Urothelium cell line (cell line): ENCODE results near the gene ADAMTS17.

Source experiments
- DNase-seq: peaks from one replicate; pipeline ENCODE4 v3.0.0; 2011; ENCODE audit warnings: low spot score, mixed read lengths
- FAIRE-seq: peaks from 2 replicates; lab custom pipeline; 2011; peaks lifted over from hg19 to GRCh38; lab: Jason Lieb, UNC

ADAMTS17 gene

DNA sequence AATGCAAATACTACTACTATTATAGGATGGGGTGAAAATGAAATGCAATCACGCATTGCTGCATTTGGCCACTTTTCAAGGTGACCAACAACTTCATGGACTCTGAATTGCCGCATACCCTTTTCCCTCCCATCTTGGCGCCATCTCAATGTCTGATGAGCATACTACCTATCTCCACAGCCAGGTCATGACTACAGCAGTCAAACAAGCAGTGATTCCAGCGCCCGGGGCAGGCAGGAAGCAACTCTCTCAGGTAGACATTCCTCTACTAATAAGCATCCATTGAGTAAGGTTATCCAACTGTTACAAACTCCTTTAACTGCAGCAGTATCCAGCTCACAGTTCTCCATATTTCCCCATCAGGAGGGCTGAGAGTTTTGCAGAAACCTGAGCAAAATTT lies 155.4 kb downstream of the ADAMTS17 start:
- no peak for FAIRE-seq
- no peak for DNase-seq

GRCh38 chr15:100183921-100184495 lies 157.8 kb downstream of the ADAMTS17 start:
- FAIRE-seq (no peak), DNase-seq (no peak)

GRCh38 chr15:100180921-100181320 lies 160.9 kb downstream of the ADAMTS17 start:
- FAIRE-seq = no peak
- no peak for DNase-seq

- no peak for FAIRE-seq
- DNase-seq = no peak
Observed at GRCh38 chr15:100175406-100176114, 166.2 kb downstream of the ADAMTS17 start.

DNA sequence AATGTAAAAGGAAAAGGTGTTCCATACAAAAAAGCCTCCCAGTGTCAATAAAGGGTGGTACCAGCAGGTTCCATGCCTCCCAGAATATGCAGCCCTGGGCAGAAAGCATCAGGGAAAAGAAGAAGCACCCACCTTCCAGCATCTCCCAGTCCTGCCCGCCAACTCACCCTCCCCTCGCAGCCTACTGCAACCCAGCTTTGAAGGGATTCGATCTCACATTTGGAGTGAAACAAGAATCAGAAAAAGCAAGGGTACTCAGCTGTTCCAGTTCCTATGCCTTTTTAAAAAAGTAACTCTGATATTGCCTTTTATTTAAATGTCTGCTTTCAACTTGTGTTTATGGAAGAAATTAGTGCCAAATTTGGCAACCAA lies 166.9 kb downstream of the ADAMTS17 start:
- FAIRE-seq (no peak), DNase-seq (no peak)

DNA sequence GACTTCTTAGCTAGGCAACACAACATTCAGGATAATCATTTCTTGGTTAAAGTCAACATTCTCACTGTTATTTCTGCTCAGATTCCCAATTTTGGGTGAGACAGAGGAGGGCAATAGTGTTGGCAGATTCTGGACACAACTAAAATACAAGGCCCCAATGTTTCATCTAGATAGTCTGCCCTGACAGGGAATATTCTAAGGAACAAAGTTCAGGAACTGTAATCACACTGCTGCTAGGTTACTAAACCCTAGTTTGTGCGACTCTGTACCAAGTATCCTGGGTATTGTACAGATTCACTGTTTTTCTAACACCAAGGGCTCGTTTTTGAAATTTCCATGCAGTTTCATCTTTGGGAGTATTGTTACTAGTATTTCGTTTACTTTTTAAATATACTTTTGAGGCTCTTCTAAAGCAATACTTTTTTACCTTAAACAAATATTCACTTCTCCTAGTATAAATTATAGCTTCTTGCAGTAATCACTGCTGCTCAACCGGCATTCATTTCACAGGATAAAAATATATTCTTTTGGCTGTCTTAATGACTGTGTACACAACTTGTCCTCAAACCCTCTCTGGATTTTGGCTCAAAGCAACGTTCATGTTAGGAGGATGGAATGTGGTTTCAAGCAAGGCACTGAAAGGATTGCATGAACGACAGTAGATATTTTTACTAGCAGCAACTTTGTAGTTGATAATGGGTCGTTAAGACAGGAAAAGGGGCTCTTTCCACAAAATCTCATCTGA lies 167.4 kb downstream of the ADAMTS17 start:
- DNase-seq (no peak), FAIRE-seq (no peak)

DNA sequence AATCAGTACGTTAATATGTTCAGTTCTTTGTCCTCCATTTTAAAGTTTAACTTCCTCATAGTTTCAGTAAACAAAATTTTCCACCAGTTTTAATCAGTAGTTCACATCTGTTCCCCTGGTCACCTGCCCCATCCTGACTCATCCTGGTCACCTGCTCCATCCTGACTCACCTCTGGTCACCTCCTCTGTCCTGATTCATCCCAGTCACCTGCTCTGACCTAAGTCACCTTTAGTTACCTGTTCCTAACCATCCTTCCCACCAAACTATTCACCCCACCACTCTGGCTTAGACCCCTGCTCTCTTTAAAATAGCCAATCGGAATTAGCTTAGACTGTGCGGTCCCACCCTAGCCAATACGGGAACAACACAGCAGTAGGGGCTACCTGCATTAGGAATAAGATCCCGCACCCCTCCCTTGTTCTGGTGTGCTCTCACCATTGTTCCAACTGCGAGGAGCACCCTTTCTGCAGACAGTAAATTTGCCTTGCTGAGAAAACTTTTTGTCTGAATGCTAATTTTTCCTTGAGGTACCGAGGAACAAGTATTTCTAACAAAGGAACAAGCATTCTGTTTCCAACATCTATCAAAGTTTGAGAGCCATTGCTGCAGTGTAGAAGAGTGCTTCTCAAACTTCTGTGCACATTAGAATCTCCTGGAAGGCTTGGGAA lies 169.3 kb downstream of the ADAMTS17 start:
- DNase-seq (no peak), FAIRE-seq (no peak)

DNA sequence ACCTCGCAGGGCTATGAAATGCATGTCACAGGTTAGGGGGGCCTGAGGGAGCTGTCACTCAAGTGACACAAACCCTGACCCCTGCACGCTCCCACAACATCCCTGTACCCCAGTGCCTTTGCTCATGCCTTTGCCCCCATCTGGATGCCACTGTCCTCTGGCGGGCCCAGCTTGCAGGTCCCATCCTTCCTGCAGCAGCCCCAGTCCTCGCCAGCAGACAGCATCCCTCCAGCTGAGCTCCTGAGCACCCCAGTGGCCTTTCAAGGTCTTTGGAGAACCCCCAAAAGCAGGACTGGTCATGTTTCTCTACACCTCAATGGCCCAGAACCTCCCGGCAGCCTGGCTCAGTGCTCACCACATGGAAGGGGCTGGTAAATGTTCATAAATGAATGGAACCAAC lies 170.4 kb downstream of the ADAMTS17 start:
- FAIRE-seq = no peak

DNA sequence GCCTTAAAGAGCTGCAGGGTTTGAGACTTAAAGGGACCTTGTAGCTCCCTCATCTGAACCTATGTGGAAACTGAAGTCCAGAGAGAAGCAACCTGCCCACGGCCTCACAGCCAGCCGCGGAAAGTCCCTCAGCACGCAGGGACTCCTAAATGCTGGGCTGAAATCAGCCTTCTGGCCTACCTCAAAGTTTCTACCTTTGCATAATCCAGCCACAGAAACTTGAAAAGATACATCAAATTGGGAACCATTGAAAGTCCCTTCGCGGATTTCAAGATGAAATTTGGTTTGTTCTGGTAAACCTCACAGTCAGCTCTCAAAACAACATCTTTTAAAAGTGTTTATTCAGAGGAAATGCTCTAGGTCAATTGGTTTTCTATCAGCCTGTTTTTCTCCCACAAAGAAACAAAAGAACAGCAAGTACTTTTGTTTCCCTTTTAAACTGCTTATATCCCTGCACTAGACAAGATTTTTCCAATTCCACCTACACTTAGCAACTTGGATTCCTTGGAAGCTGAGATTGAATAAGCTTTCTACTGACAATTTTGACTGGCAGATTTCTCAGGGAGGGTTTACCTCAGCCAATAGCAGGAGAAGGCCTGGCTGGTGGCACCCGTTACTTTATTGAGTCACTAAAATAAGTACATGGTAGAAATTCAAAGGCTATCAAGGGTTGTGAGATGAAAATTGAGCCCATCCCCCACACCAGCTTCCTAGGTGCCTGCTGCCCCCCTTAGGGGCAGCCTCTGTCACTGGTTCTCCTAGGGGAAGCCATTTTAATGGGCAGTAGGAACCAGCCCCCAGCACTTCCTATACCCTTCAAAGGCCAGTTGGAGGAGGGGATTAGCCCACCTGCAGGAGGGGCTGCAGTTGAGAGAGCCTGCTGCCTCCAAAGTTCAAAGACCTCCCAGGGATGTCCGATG lies 171.2 kb downstream of the ADAMTS17 start:
- DNase-seq (no peak), FAIRE-seq (no peak)

More for the DNA sequence above, 170.4 kb downstream of the ADAMTS17 start:
- DNase-seq = no peak

- no peak for FAIRE-seq
- DNase-seq = no peak
Observed at GRCh38 chr15:100169615-100170290, 172.0 kb downstream of the ADAMTS17 start.

- FAIRE-seq (no peak), DNase-seq (no peak)
Observed at GRCh38 chr15:100168787-100169186, 173.0 kb downstream of the ADAMTS17 start.

- no peak for FAIRE-seq
- no peak for DNase-seq
Observed at GRCh38 chr15:100167884-100168375, 173.8 kb downstream of the ADAMTS17 start.

DNA sequence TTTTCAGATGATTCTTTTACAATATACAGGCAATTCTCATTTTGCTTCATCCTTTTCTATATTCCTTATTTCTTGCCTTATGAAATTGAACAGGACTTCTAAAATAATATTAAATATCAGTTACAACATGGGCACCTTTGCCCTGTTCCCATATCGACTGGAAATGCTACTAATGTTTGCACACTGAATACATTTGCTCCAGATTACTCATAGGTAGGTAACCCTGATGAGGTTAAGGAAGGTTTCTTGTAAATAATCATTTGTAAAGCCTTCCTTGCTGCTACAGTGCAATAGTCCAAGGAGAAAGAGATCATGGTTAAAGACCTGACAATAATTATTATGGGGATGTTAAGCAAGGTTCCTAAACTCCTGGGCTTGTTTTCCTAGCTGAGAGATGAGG lies 175.5 kb downstream of the ADAMTS17 start:
- FAIRE-seq (no peak), DNase-seq (no peak)

GRCh38 chr15:100163961-100164360 lies 177.8 kb downstream of the ADAMTS17 start:
- DNase-seq (no peak), FAIRE-seq (no peak)

- FAIRE-seq = no peak
- DNase-seq = no peak
Observed at GRCh38 chr15:100160953-100161352, 180.8 kb downstream of the ADAMTS17 start.

DNA sequence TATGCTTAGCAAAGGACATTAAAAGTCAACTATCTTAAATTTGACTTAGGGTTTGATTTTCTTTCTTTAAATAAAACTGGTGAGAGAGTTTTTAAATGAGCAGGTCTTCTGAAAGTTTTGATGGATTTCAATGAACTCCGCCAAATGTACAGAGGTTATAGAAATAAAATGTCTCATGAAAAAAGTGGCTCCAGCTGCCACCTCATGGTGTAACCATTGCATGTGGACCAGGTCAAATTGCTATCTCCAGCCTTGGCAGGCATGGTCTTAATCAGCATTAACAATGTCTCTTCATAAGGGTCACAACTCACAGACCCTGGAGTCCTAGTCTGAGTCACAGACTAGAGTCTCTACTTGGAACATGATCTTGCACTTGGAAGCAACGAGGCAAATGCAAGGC lies 182.3 kb downstream of the ADAMTS17 start:
- FAIRE-seq = no peak
- DNase-seq = no peak

GRCh38 chr15:100158356-100158755 lies 183.4 kb downstream of the ADAMTS17 start:
- FAIRE-seq = no peak
- DNase-seq = no peak

- FAIRE-seq (no peak), DNase-seq (no peak)
Observed at GRCh38 chr15:100156201-100156600, 185.6 kb downstream of the ADAMTS17 start.

DNA sequence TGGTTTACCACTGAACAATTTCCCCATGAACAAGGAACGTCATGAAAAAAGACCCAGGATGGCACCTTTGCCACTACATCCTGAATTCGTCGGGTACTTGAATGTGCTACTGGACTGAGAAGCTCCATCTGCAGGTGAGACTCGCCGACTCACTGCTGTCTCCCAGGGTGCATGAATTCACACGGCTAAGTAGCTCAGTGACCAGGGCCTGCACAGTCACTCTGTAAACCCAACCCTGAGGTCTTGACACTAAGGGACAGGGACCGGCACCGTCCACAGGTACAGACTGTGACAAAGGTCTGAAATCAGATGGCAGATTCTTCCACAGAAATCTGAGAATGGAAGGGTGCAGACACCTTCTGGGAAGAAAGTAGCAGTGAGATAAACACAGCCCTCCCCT lies 187.4 kb downstream of the ADAMTS17 start:
- FAIRE-seq = no peak
- no peak for DNase-seq

- FAIRE-seq (no peak), DNase-seq (no peak)
Observed at GRCh38 chr15:100152463-100152862, 189.3 kb downstream of the ADAMTS17 start.
